Measurements from ENCODE around the gene RIMS4.

DNA sequence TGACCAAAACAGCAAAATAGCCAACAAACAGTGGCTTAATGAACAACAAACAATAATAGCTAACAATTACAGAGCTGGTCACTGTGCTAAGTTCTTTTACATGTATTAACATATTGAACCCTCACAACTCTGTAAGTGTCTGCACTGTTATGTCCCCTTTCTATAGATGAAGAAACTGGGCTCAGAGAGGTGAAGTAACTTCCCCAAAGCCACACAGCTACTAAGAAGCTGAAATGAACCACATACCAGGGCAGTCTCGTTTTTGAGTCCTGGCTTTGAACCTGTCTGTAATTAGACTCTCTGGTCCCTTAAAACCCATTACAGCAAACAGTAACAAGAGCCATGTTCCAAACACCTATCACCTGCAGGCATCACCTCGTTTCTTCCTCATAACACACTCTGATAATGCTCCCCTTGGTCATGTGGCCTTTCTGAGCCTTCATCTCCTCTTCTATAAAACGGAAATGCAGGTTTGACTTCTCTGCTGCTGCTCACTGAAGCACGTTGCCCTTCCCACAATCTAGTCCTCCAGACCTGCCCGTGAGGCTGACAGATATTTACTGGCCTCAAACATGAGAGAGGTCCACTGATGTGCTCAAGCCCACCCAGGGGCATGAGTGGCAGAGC is 41.4 kb downstream of the RIMS4 start:
- no peak for TF ChIP-seq CTCF (IDR thresholded peaks at IDR 0.05; ENCODE audit: borderline replicate concordance, extremely low read depth, low read length, poor library complexity, severe bottlenecking)
- no peak for TF ChIP-seq EZH2 (IDR thresholded peaks at IDR 0.05; ENCODE audit: borderline replicate concordance, low read depth, low read length, severe bottlenecking)

All from DND-41 (cell line).